Endothelial cell of umbilical vein (primary cell): ENCODE data around the gene TNFRSF4. TPM values are rescaled to one million over a fixed set of nuclear protein-coding genes. Genes with fewer than 3 reads are reported as not detected.

ENCODE experiments used
- BruUV-seq: library from RNA; stranded (reverse); fragments of 400-500 nt; replicated peaks from 2 replicates; lab custom pipeline; 2021; lab: Mats Ljungman, UMichigan
- CTCF ChIA-PET: fragments of 300-600, 350-600 bp; sonication (Branson Sonifier 250); formaldehyde crosslinking; loops from one replicate; lab custom pipeline; 2021; ENCODE audit warnings: antibody characterized with exemption, inconsistent platforms; lab: Charles Lee
- POLR2A ChIA-PET: fragments of 300-600, 350-600 bp; sonication (Branson Sonifier 250); formaldehyde crosslinking; loops from one replicate; lab custom pipeline; 2021; ENCODE audit warnings: antibody characterized with exemption, inconsistent platforms; lab: Charles Lee
- DNase-seq: peaks from one replicate; pipeline ENCODE4 v3.0.0-alpha.2; 2011; ENCODE audit warnings: low read depth, low spot score
- FAIRE-seq: peaks from 2 replicates; lab custom pipeline; 2011; peaks lifted over from hg19 to GRCh38; lab: Jason Lieb, UNC
- H2AFZ ChIP-seq: 2 replicates; pipeline ENCODE4 v1.6.0; 2012; ENCODE audit warnings: low read depth, low read length, control low read depth, inconsistent platforms
- H3K27ac ChIP-seq: 2 replicates; pipeline ENCODE4 v1.5.1; 2011; ENCODE audit warnings: low read depth, mild to moderate bottlenecking, control low read depth, low read length, moderate library complexity; ENCODE audit not compliant: insufficient read depth
- H3K27me3 ChIP-seq, 2 experiments: 2 replicates each; pipeline versions ENCODE4 v1.6.0 to v1.6.1; 2011; ENCODE audit warnings: low read length in 2 of 2, mixed read lengths in 1 of 2; ENCODE audit not compliant: control insufficient read depth in 2 of 2, insufficient read depth in 2 of 2
- H3K36me3 ChIP-seq, 2 experiments: 2 replicates in 1 of 2; 3 replicates in 1 of 2; pipeline ENCODE4 v1.5.1; 2011; ENCODE audit warnings: low read length in 2 of 2, mild to moderate bottlenecking in 1 of 2, moderate library complexity in 1 of 2; ENCODE audit not compliant: control insufficient read depth in 2 of 2, insufficient read depth in 2 of 2; ENCODE audit errors: extremely low read depth in 1 of 2
- H3K4me1 ChIP-seq: 3 replicates; pipeline ENCODE4 v1.5.1; 2011; ENCODE audit warnings: mild to moderate bottlenecking, low read length; ENCODE audit not compliant: control insufficient read depth, insufficient read depth; ENCODE audit errors: extremely low read depth
- H3K4me2 ChIP-seq: 2 replicates; pipeline ENCODE4 v1.6.1; 2011; ENCODE audit warnings: low read length, control low read depth, mixed read lengths; ENCODE audit not compliant: insufficient read depth
- H3K4me3 ChIP-seq, 3 experiments: fragments of 200-600 bp in 1 of 3; sonication (generic), shearing (Covaris generic) in 1 of 3; replicated peaks in 1 of 3; 2 replicates each; pipeline ENCODE4 v1.5.1; 2011 to 2016; ENCODE audit warnings: control low read depth in 3 of 3, low read length in 3 of 3, mild to moderate bottlenecking in 2 of 3, inconsistent platforms in 1 of 3, low read depth in 1 of 3, moderate library complexity in 1 of 3; ENCODE audit not compliant: insufficient read depth in 1 of 3
- H3K79me2 ChIP-seq: 2 replicates; pipeline ENCODE4 v1.6.0; 2012; ENCODE audit warnings: low read length, inconsistent platforms; ENCODE audit not compliant: control insufficient read depth, insufficient read depth
- H3K9ac ChIP-seq: replicated peaks from 2 replicates; pipeline ENCODE3; 2011; ENCODE audit warnings: low read length, control low read depth; ENCODE audit not compliant: insufficient read depth; ENCODE audit errors: extremely low read depth
- H3K9me1 ChIP-seq: replicated peaks from 3 replicates; pipeline ENCODE4 v1.6.0; 2011; ENCODE audit warnings: mild to moderate bottlenecking, low read length; ENCODE audit not compliant: control insufficient read depth, insufficient read depth; ENCODE audit errors: extremely low read depth
- H3K9me3 ChIP-seq: replicated peaks from 2 replicates; pipeline ENCODE4 v1.5.1; 2012; ENCODE audit warnings: low read length, inconsistent platforms; ENCODE audit not compliant: control insufficient read depth, insufficient read depth
- H4K20me1 ChIP-seq: replicated peaks from 2 replicates; pipeline ENCODE3; 2011; ENCODE audit warnings: mild to moderate bottlenecking, low read length; ENCODE audit not compliant: control insufficient read depth, insufficient read depth; ENCODE audit errors: extremely low read depth
- CTCF ChIP-seq, 2 donors: IDR thresholded peaks; 1 replicate in 1 of 2; 2 replicates in 1 of 2; pipeline ENCODE4 v1.5.1; 2011; ENCODE audit warnings: low read length in 2 of 2, mild to moderate bottlenecking in 2 of 2, moderate library complexity in 2 of 2, control low read depth in 1 of 2, inconsistent platforms in 1 of 2, low read depth in 1 of 2; ENCODE audit not compliant: insufficient read depth in 1 of 2; ENCODE audit errors: extremely low read depth in 1 of 2
- EZH2 ChIP-seq: IDR thresholded peaks from 2 replicates; pipeline ENCODE4 v1.6.1; 2012; ENCODE audit warnings: borderline replicate concordance, low read depth, mild to moderate bottlenecking, moderate library complexity, low read length, inconsistent platforms; ENCODE audit not compliant: severe bottlenecking
- FOS ChIP-seq: IDR thresholded peaks from 2 replicates; pipeline ENCODE4 v1.6.1; 2011; ENCODE audit warnings: mild to moderate bottlenecking, low read length, moderate library complexity, borderline replicate concordance; ENCODE audit not compliant: insufficient read depth
- GATA2 ChIP-seq: IDR thresholded peaks from 2 replicates; pipeline ENCODE4 v1.7.0; 2011; ENCODE audit warnings: low read depth, mild to moderate bottlenecking, moderate library complexity, mixed read lengths, low read length; ENCODE audit not compliant: insufficient read length, insufficient read depth
- JUN ChIP-seq: IDR thresholded peaks from 2 replicates; pipeline ENCODE4 v1.6.1; 2011; ENCODE audit warnings: borderline replicate concordance, low read depth; ENCODE audit not compliant: insufficient read length, insufficient read depth
- MAX ChIP-seq: IDR thresholded peaks from 2 replicates; pipeline ENCODE4 v1.6.1; 2011; ENCODE audit not compliant: insufficient read depth, insufficient read length
- MYC ChIP-seq: IDR thresholded peaks from one replicate; pipeline ENCODE4 v1.6.1; 2011; ENCODE audit warnings: mild to moderate bottlenecking, low read depth, low read length
- POLR2A ChIP-seq: IDR thresholded peaks from 2 replicates; pipeline ENCODE4 v1.6.1; 2012; ENCODE audit warnings: low read depth, mild to moderate bottlenecking, control low read depth, low read length
- POLR2AphosphoS5 ChIP-seq: IDR thresholded peaks from 2 replicates; pipeline ENCODE4 v1.6.1; 2012; ENCODE audit warnings: low read depth, mild to moderate bottlenecking, control low read depth, low read length, moderate library complexity; ENCODE audit not compliant: insufficient read depth
- dilution Hi-C: fragments of 300-500 bp; cut with MboI; formaldehyde crosslinking; loops from one replicate; pipeline ENCODE4 v1.15.0; 2019; ENCODE audit warnings: low sequenced_read_pairs; ENCODE audit not compliant: extremely low pct_ligation_motif_present
- intact Hi-C: fragments of 100-400 bp; cut with micrococcal nuclease; formaldehyde crosslinking; loops from one replicate; pipeline ENCODE4 v1.10.0; 2022
- polyA plus RNA-seq, 4 experiments: library from polyadenylated mRNA; depleted of rRNA in 3 of 4; stranded (reverse) in 3 of 4; unstranded in 1 of 4; fragments of >200 nt; gene quantifications; 2 replicates each; pipeline versions ENCODE4 v1.2.1 to v1.2.3, GENCODE V29; 2011 to 2012; ENCODE audit warnings: missing spikeins in 1 of 4
- total RNA-seq: library from RNA; stranded (reverse); gene quantifications from 2 replicates; pipeline ENCODE4 v1.2.3, GENCODE V29; 2021

The TNFRSF4 gene
- total and polyA plus RNA-seq, 2 donors (not counting 3 experiments of a cell fraction or from before 2014, with no cell fraction given): 0.55 to 1.5 TPM

GRCh38 chr1:1238702-1239178 is 24.8 kb upstream of the TNFRSF4 start:
- ChIA-PET POLR2A (no interaction called here), CTCF (interaction anchor here (1.1 to 1.3 kb wide), 2 partner anchors 52 to 116 kb away, joined by 3 to 9 read pairs; no protein-coding TSS in a partner anchor)
- H3K79me2 ChIP-seq: peaks cover 7% of the 10 kb centered on the region
- H3K9me3 ChIP-seq: no peaks in the 10 kb centered on the region
- H3K9ac ChIP-seq: no peak overlapping the region
- no peak overlapping the region for H3K4me3 ChIP-seq
- BruUV-seq: no TSS peak
- H3K4me2 ChIP-seq: no peak overlapping the region
- FAIRE-seq (no peak), DNase-seq (no peak)
- intact Hi-C loops (no loop called here), dilution Hi-C loops (no loop called here)
- TF ChIP-seq MAX (no peak), POLR2AphosphoS5 (no peak), MYC (no peak), EZH2 (no peak), GATA2 (no peak), CTCF (IDR thresholded peaks at IDR 0.05; ENCODE audit: extremely low read depth in 1 of 2, insufficient read depth in 1 of 2, low read depth in 1 of 2, low read length in 2 of 2) (no peak), FOS (no peak), JUN (no peak), POLR2A (no peak)
- no peaks in the 10 kb centered on the region for H3K36me3 ChIP-seq
- no peaks in the 10 kb centered on the region for H3K27me3 ChIP-seq
- H3K27ac ChIP-seq: no peak overlapping the region
- H2AFZ ChIP-seq: no peak overlapping the region
- H3K9me1 ChIP-seq: no peaks in the 10 kb centered on the region
- H4K20me1 ChIP-seq: no peaks in the 10 kb centered on the region
- H3K4me1 ChIP-seq: no peaks in the 10 kb centered on the region
